HL-60 (cell line): Measurements from ENCODE around the gene SFT2D1.

Source experiments
- DNase-seq, 2 experiments: peaks; one replicate each; pipeline ENCODE4 v3.0.0-alpha.2; 2010 to 2020; ENCODE audit warnings: low read depth in 1 of 2, low spot score in 1 of 2
- H3K27ac ChIP-seq: fragments of 250-450 bp; sonication (Bioruptor Pico); replicated peaks from 2 replicates; pipeline ENCODE4 v1.5.1; 2020; ENCODE audit warnings: mild to moderate bottlenecking, moderate library complexity
- H3K27me3 ChIP-seq: fragments of 250-450 bp; sonication (Bioruptor Pico); 2 replicates; pipeline ENCODE4 v1.5.1; 2021; ENCODE audit warnings: mild to moderate bottlenecking, moderate library complexity; ENCODE audit not compliant: insufficient read depth, poor library complexity, severe bottlenecking
- H3K4me3 ChIP-seq: replicated peaks from 2 replicates; pipeline ENCODE4 v1.5.1; 2011; ENCODE audit warnings: mild to moderate bottlenecking, control low read depth, low read length; ENCODE audit not compliant: insufficient read depth
- GABPA ChIP-seq: IDR thresholded peaks from 2 replicates; pipeline ENCODE4 v1.6.1; 2012; ENCODE audit warnings: low read depth
- POLR2AphosphoS5 ChIP-seq: IDR thresholded peaks from 2 replicates; pipeline ENCODE4 v1.6.1; 2012; ENCODE audit warnings: low read depth
- SPI1 ChIP-seq: IDR thresholded peaks from 2 replicates; pipeline ENCODE4 v1.6.1; 2012; ENCODE audit warnings: low read depth, mild to moderate bottlenecking, borderline replicate concordance
- TF ChIP-seq, protein P1 (sequence below): IDR thresholded peaks from 2 replicates; pipeline ENCODE4 v1.6.1; 2012; ENCODE audit warnings: low read depth; ENCODE audit not compliant: insufficient replicate concordance
- TF ChIP-seq, protein P2 (sequence below): IDR thresholded peaks from one replicate; pipeline ENCODE4 v1.5.1; 2011; ENCODE audit warnings: low read length, control low read depth, inconsistent platforms; ENCODE audit not compliant: insufficient read depth

The SFT2D1 gene

DNA sequence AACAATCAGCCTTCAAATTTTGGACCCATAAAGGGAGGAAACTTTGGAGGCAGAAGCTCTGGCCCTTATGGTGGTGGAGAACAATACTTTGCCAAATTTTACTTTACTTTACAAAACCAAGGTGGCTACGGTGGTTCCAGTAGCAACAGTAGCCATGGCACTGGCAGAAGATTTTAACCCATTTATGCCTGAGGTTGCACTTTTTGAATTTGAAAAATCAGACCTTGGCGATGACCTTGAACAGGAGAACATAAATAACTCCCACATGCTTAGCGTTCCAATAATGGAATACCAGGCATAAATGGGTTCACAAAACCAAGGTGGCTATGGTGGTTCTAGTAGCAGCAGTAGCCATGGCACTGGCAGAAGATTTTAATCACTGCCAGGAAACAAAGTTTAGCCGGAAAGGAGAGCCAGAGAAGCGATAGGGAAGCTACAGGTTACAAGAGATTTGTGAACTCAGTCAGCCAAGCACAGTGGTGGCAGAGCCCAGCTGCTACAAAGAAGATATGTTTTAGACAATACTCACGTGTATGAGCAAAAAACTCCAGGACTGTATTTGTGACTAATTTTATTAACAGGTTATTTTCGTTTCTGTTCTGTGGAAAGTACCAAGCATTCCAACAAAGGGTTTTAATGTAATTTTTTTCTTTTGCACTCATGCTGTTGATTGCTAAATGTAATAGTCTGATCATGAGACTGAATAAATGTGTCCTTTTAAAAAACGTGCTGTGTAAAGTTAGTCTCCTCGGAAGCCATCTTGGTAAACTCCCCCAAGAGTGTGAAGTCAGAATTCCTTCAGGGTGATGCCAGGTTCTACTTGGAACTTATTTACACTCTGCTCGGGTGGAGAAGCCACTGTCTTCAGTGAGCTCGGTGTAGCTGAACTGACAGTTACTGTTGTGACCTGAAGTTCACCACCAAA lies 6.7 kb downstream of the SFT2D1 start:
- Histone ChIP-seq H3K4me3 (no peak overlapping the region), H3K27ac (no peak overlapping the region)
- no peak for TF ChIP-seq GABPA
- TF ChIP-seq, protein P1, sequence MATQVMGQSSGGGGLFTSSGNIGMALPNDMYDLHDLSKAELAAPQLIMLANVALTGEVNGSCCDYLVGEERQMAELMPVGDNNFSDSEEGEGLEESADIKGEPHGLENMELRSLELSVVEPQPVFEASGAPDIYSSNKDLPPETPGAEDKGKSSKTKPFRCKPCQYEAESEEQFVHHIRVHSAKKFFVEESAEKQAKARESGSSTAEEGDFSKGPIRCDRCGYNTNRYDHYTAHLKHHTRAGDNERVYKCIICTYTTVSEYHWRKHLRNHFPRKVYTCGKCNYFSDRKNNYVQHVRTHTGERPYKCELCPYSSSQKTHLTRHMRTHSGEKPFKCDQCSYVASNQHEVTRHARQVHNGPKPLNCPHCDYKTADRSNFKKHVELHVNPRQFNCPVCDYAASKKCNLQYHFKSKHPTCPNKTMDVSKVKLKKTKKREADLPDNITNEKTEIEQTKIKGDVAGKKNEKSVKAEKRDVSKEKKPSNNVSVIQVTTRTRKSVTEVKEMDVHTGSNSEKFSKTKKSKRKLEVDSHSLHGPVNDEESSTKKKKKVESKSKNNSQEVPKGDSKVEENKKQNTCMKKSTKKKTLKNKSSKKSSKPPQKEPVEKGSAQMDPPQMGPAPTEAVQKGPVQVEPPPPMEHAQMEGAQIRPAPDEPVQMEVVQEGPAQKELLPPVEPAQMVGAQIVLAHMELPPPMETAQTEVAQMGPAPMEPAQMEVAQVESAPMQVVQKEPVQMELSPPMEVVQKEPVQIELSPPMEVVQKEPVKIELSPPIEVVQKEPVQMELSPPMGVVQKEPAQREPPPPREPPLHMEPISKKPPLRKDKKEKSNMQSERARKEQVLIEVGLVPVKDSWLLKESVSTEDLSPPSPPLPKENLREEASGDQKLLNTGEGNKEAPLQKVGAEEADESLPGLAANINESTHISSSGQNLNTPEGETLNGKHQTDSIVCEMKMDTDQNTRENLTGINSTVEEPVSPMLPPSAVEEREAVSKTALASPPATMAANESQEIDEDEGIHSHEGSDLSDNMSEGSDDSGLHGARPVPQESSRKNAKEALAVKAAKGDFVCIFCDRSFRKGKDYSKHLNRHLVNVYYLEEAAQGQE = no peak
- TF ChIP-seq SPI1 = no peak
- TF ChIP-seq POLR2AphosphoS5 = no peak; the same call in 1 of the 2 replicates
- TF ChIP-seq, protein P2, sequence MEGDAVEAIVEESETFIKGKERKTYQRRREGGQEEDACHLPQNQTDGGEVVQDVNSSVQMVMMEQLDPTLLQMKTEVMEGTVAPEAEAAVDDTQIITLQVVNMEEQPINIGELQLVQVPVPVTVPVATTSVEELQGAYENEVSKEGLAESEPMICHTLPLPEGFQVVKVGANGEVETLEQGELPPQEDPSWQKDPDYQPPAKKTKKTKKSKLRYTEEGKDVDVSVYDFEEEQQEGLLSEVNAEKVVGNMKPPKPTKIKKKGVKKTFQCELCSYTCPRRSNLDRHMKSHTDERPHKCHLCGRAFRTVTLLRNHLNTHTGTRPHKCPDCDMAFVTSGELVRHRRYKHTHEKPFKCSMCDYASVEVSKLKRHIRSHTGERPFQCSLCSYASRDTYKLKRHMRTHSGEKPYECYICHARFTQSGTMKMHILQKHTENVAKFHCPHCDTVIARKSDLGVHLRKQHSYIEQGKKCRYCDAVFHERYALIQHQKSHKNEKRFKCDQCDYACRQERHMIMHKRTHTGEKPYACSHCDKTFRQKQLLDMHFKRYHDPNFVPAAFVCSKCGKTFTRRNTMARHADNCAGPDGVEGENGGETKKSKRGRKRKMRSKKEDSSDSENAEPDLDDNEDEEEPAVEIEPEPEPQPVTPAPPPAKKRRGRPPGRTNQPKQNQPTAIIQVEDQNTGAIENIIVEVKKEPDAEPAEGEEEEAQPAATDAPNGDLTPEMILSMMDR = no peak

DNA sequence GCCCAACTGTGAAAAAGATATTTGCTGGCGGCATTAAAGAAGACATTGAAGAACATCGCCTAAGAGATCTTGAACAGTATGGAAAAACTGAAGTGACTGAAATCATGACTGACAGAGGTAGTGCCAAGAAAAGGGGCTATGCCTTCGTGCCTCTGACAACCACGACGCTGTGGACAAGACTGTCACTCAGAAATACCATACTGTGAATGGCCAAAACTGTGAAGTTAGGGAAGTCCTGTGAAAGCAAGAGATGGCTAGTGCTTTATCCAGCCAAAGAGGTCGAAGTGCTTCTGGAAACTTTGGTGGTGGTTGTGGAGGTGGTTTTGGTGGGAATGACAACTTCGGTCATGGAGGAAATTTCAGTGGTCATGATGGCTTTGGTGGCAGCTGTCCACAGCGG lies 7.5 kb downstream of the SFT2D1 start:
- no peak overlapping the region for H3K27ac ChIP-seq
- no peak overlapping the region for H3K4me3 ChIP-seq
- no peaks in the 10 kb centered on the region for H3K27me3 ChIP-seq
- no peak for TF ChIP-seq POLR2AphosphoS5
- no peak for TF ChIP-seq SPI1
- TF ChIP-seq, protein P2 = no peak
- DNase-seq = no peak

More for the DNA sequence above, 6.7 kb downstream of the SFT2D1 start:
- no peak for DNase-seq
- no peaks in the 10 kb centered on the region for H3K27me3 ChIP-seq

DNA sequence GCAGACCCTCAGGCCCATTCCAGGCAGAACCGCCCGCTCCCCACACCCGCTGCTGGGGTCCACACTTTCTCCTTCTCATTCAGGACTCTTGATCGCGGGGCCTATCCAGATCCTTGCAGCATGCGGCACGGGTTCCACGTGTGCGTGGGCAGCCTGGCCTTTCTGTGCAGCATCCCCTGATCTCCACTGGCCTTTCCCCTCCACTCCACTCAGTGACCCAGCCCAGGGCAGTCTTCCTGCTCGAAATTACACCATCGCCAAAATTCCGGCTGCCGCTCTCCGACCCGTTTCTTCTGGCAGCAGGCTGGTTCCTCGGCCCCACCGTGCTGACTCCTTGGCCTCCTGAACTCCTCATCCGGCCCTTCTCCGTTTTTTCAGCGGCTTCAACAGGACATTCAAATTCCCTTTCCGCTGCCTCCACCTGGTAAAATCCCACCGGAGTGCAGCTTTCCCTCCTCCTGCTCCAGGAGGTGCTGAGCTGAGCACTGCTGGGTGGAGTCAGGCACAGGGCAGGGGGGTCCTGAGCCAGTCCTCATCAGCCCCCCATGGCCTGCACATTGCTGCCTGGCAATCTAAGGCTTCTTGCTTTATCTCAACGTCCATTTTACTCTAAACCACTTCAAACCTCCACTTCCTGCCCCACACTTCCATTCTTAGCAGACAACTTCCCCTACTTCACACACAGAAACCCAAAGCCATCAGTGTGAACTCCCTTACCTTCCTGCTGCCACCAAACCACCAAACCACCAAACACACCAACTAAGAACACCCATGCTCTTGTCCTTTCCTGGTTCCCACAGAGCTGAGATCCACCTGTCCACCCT lies 9.0 kb downstream of the SFT2D1 start:
- Histone ChIP-seq H3K27me3 (no peaks in the 10 kb centered on the region), H3K4me3 (no peak overlapping the region), H3K27ac (peak overlapping the region; percentile 73)
- DNase-seq = peak in 1 of 2 experiments; percentile 66
- TF ChIP-seq GABPA = no peak
- TF ChIP-seq, protein P1 = no peak
- TF ChIP-seq SPI1 = peak; percentile 62; the same call in 1 of the 2 replicates
- no peak; the same call in 1 of the 2 replicates for TF ChIP-seq POLR2AphosphoS5
- TF ChIP-seq, protein P2 = no peak
